Endothelial cell (in vitro differentiated cells): ENCODE results near the gene STARD4. TPM values are rescaled to one million over a fixed set of nuclear protein-coding genes. Genes with fewer than 3 reads are reported as not detected.

Source experiments
- DNase-seq: peaks from one replicate; pipeline ENCODE4 v3.0.0; 2021; ENCODE audit warnings: low spot score
- H3K27ac Mint-ChIP-seq: one replicate; pipeline ENCODE4 v1.8.0; 2021; ENCODE audit warnings: mixed read lengths, inconsistent platforms; ENCODE audit not compliant: unreplicated experiment
- H3K27me3 Mint-ChIP-seq: one replicate; pipeline ENCODE4 v1.8.0; 2021; ENCODE audit warnings: mild to moderate bottlenecking, moderate library complexity, mixed read lengths, inconsistent platforms; ENCODE audit not compliant: unreplicated experiment
- H3K36me3 Mint-ChIP-seq: one replicate; pipeline ENCODE4 v1.8.0; 2021; ENCODE audit warnings: mild to moderate bottlenecking, low read depth, mixed read lengths, inconsistent platforms; ENCODE audit not compliant: unreplicated experiment
- H3K4me1 Mint-ChIP-seq: one replicate; pipeline ENCODE4 v1.8.0; 2021; ENCODE audit warnings: mild to moderate bottlenecking, mixed read lengths, inconsistent platforms; ENCODE audit not compliant: unreplicated experiment
- H3K4me3 Mint-ChIP-seq: one replicate; pipeline ENCODE4 v1.8.0; 2021; ENCODE audit warnings: mild to moderate bottlenecking, mixed read lengths, inconsistent platforms; ENCODE audit not compliant: unreplicated experiment
- H3K9me3 Mint-ChIP-seq: one replicate; pipeline ENCODE4 v1.8.0; 2021; ENCODE audit warnings: mixed read lengths, inconsistent platforms; ENCODE audit not compliant: unreplicated experiment
- CTCF ChIP-seq: fragments of 200-600 bp; sonication (generic); IDR thresholded peaks from one replicate; pipeline ENCODE4 v1.5.0; 2021; ENCODE audit warnings: antibody characterized with exemption; ENCODE audit not compliant: unreplicated experiment
- total RNA-seq: library from RNA; stranded (reverse); fragmentation: NEBNext Ultra II Directional; extraction: Animal tissue kit (Norgen Biotek cat#: 25700); gene quantifications from one replicate; pipeline ENCODE4 v1.2.1, GENCODE V29; 2021; ENCODE audit not compliant: unreplicated experiment

The STARD4 gene
- total RNA-seq, 1 donor from 2014 or later, result 39.5 TPM

GRCh38 chr5:111494355-111494999 lies 17.9 kb downstream of the STARD4 start:
- peaks cover 3% of the 10 kb centered on the region for H3K27me3 Mint-ChIP-seq
- H3K4me1 Mint-ChIP-seq, result no peaks in the 10 kb centered on the region
- TF ChIP-seq CTCF, result no peak
- no peaks in the 10 kb centered on the region for H3K9me3 Mint-ChIP-seq
- H3K4me3 Mint-ChIP-seq, result no peak overlapping the region
- H3K27ac Mint-ChIP-seq, result no peak overlapping the region
- H3K36me3 Mint-ChIP-seq, result peaks cover 4% of the 10 kb centered on the region
- DNase-seq, result no peak

GRCh38 chr5:111493031-111493430 lies 19.3 kb downstream of the STARD4 start:
- no peak for TF ChIP-seq CTCF
- Mint-ChIP-seq H3K9me3 (no peaks in the 10 kb centered on the region), H3K27me3 (peaks cover 3% of the 10 kb centered on the region), H3K4me1 (no peaks in the 10 kb centered on the region), H3K36me3 (peaks cover 4% of the 10 kb centered on the region), H3K4me3 (no peak overlapping the region), H3K27ac (no peak overlapping the region)
- DNase-seq, result no peak

GRCh38 chr5:111488353-111488752 lies 24.0 kb downstream of the STARD4 start:
- no peaks in the 10 kb centered on the region for H3K9me3 Mint-ChIP-seq
- H3K4me3 Mint-ChIP-seq, result no peak overlapping the region
- H3K27me3 Mint-ChIP-seq, result peaks cover 3% of the 10 kb centered on the region
- H3K4me1 Mint-ChIP-seq, result peaks cover 9% of the 10 kb centered on the region
- DNase-seq, result no peak
- H3K27ac Mint-ChIP-seq, result no peak overlapping the region
- peaks cover 4% of the 10 kb centered on the region for H3K36me3 Mint-ChIP-seq
- TF ChIP-seq CTCF, result no peak

DNA sequence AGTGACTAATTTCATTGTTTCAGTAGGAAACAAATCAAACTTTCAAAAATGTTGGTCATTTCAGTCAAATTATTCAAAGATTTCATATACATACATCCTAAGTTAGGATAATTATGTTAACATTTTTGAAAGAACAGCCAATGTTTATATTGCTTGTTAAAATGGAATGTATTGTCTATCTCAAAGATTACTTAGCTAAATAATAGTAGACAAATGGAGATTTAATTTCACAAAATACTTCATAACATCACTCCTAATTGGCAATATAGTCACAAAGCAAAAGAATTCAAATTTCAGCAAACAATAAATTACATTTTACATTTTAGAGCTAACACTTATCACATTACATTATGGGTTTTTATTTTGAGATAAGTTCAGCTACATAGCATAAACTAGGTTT lies 25.4 kb downstream of the STARD4 start:
- no peak for TF ChIP-seq CTCF
- no peaks in the 10 kb centered on the region for H3K9me3 Mint-ChIP-seq
- H3K4me3 Mint-ChIP-seq, result no peak overlapping the region
- peaks cover 9% of the 10 kb centered on the region for H3K4me1 Mint-ChIP-seq
- DNase-seq, result no peak
- H3K36me3 Mint-ChIP-seq, result peaks cover 5% of the 10 kb centered on the region
- H3K27me3 Mint-ChIP-seq, result no peaks in the 10 kb centered on the region
- H3K27ac Mint-ChIP-seq, result no peak overlapping the region

GRCh38 chr5:111486055-111486454 lies 26.3 kb downstream of the STARD4 start:
- peaks cover 5% of the 10 kb centered on the region for H3K36me3 Mint-ChIP-seq
- H3K27ac Mint-ChIP-seq, result peak overlapping the region; percentile 7
- no peaks in the 10 kb centered on the region for H3K9me3 Mint-ChIP-seq
- TF ChIP-seq CTCF, result no peak
- H3K4me3 Mint-ChIP-seq, result no peak overlapping the region
- no peak for DNase-seq
- peaks cover 13% of the 10 kb centered on the region for H3K4me1 Mint-ChIP-seq
- no peaks in the 10 kb centered on the region for H3K27me3 Mint-ChIP-seq
